NT2/D1 (cell line): ENCODE measurements around the gene ALG1.
"Not testable (repeated sequence)": the region's sequence is repeated elsewhere in the genome, so short reads cannot be mapped to it uniquely, and the experiment has no call there.

Source experiments
- SUZ12 ChIP-seq: IDR thresholded peaks from 2 replicates; pipeline ENCODE4 v1.6.1; 2011; ENCODE audit not compliant: insufficient read length, insufficient read depth; ENCODE audit errors: extremely low read depth
- YY1 ChIP-seq: IDR thresholded peaks from 2 replicates; pipeline ENCODE4 v1.6.1; 2011; ENCODE audit not compliant: insufficient read length, insufficient read depth

GRCh38 chr16:5117300-5118087 lies 45.9 kb downstream of the ALG1 start:
- not testable (repeated sequence) for TF ChIP-seq SUZ12, YY1
